A673 (cell line): ENCODE data around the gene ADAM17. TPM values are rescaled to one million over a fixed set of nuclear protein-coding genes. Genes with fewer than 3 reads are reported as not detected.

Source experiments
- BruUV-seq: library from RNA; stranded (reverse); fragments of 400-500 nt; replicated peaks from 2 replicates; lab custom pipeline; 2021; lab: Mats Ljungman, UMichigan
- CTCF ChIA-PET: fragments of 300-600 bp; sonication (Branson Sonifier 250); formaldehyde crosslinking; loops from one replicate; lab custom pipeline; 2022; ENCODE audit warnings: antibody characterized with exemption; lab: Charles Lee
- POLR2A ChIA-PET: fragments of 300-600 bp; sonication (Branson Sonifier 250); formaldehyde crosslinking; loops from one replicate; lab custom pipeline; 2022; ENCODE audit warnings: antibody characterized with exemption; ENCODE audit not compliant: low non-redundant PET; lab: Charles Lee
- DNase-seq: peaks from one replicate; pipeline ENCODE4 v3.0.0-alpha.2; 2015; ENCODE audit warnings: low spot score
- H3K27ac ChIP-seq: fragments of 200-600 bp; sonication (generic); 2 replicates; pipeline ENCODE4 v1.5.1; 2016; ENCODE audit warnings: mixed run types, low read depth, mild to moderate bottlenecking, mixed read lengths, antibody characterized with exemption, low read length; ENCODE audit not compliant: poor library complexity, severe bottlenecking
- H3K27me3 ChIP-seq: fragments of 200-600 bp; sonication (generic); replicated peaks from 2 replicates; pipeline ENCODE4 v1.6.1; 2017; ENCODE audit warnings: mixed run types, low read depth, mild to moderate bottlenecking, mixed read lengths, antibody characterized with exemption, low read length; ENCODE audit not compliant: insufficient read depth, poor library complexity
- H3K36me3 ChIP-seq: fragments of 200-600 bp; sonication (generic); 2 replicates; pipeline ENCODE4 v1.6.1; 2016; ENCODE audit warnings: mixed run types, mild to moderate bottlenecking, mixed read lengths, antibody characterized with exemption, low read length; ENCODE audit not compliant: insufficient read depth, poor library complexity, severe bottlenecking
- H3K4me1 ChIP-seq: fragments of 200-600 bp; sonication (generic); 2 replicates; pipeline ENCODE4 v1.6.1; 2017; ENCODE audit warnings: mixed run types, mild to moderate bottlenecking, mixed read lengths, antibody characterized with exemption, low read length; ENCODE audit not compliant: insufficient read depth, poor library complexity, severe bottlenecking
- H3K4me3 ChIP-seq: fragments of 200-600 bp; sonication (generic); 2 replicates; pipeline ENCODE4 v1.5.1; 2016; ENCODE audit warnings: low read depth, mixed run types, mild to moderate bottlenecking, mixed read lengths, low read length; ENCODE audit not compliant: poor library complexity, severe bottlenecking
- H3K9me3 ChIP-seq: fragments of 200-600 bp; sonication (generic); 2 replicates; pipeline ENCODE4 v1.6.1; 2016; ENCODE audit warnings: mixed run types, low read depth, mild to moderate bottlenecking, mixed read lengths, antibody characterized with exemption, low read length; ENCODE audit not compliant: poor library complexity, severe bottlenecking
- CTCF ChIP-seq: fragments of 300-800, 200-600 bp; sonication (generic); conservative IDR thresholded peaks from 2 replicates; pipeline ENCODE4 v1.5.1; 2017; ENCODE audit warnings: low read depth, mild to moderate bottlenecking, antibody characterized with exemption, low read length, moderate library complexity, mixed read lengths
- EZH2 ChIP-seq: fragments of 200-600 bp; sonication (generic); IDR thresholded peaks from 2 replicates; pipeline ENCODE4 v1.6.1; 2017; ENCODE audit warnings: borderline replicate concordance, low read depth, mild to moderate bottlenecking, mixed read lengths, antibody characterized with exemption, low read length; ENCODE audit not compliant: poor library complexity, severe bottlenecking
- intact Hi-C: fragments of 100-400 bp; cut with micrococcal nuclease; formaldehyde crosslinking; loops from one replicate; pipeline ENCODE4 v1.10.0; 2022; ENCODE audit not compliant: unreplicated experiment
- total RNA-seq: library from RNA; stranded (reverse); gene quantifications from 2 replicates; pipeline ENCODE4 v1.2.3, GENCODE V29; 2021

Gene ADAM17
- total RNA-seq, 1 experiment from 2014 or later = 40.1 TPM

GRCh38 chr2:9439536-9439935, 116.1 kb downstream of the ADAM17 start:
- Histone ChIP-seq H3K4me1 (no peaks in the 10 kb centered on the region), H3K27ac (no peak overlapping the region), H3K27me3 (no peaks in the 10 kb centered on the region), H3K36me3 (peaks cover 71% of the 10 kb centered on the region), H3K9me3 (no peaks in the 10 kb centered on the region), H3K4me3 (no peak overlapping the region)
- POLR2A ChIA-PET = no interaction called here
- intact Hi-C loops = no loop called here
- TF ChIP-seq EZH2 = no peak
- TF ChIP-seq CTCF = no peak
- no peak for DNase-seq
- CTCF ChIA-PET = no interaction called here
- no TSS peak for BruUV-seq

Other genes starting within 250 kb of the ADAM17 start
- gene ITGB1BP1, start 132.3 kb downstream of the ADAM17 start, total RNA-seq = 115 and 138 TPM in 2 replicates
- gene CPSF3, start 132.2 kb downstream of the ADAM17 start, total RNA-seq = 86.8 and 87.2 TPM in 2 replicates
- 54.9 and 55.3 TPM in 2 replicates for gene IAH1, start 81.3 kb downstream of the ADAM17 start, total RNA-seq
- 505 and 533 TPM in 2 replicates for gene YWHAQ, start 75.2 kb upstream of the ADAM17 start, total RNA-seq